Hepatocyte (in vitro differentiated cells): ENCODE results near the gene MBLAC1.

Source experiments
- CTCF ChIP-seq: fragments of 200-600 bp; sonication (generic); IDR thresholded peaks from 2 replicates; pipeline ENCODE4 v1.5.1; 2016; ENCODE audit warnings: antibody characterized with exemption, mild to moderate bottlenecking; ENCODE audit not compliant: poor library complexity
- EZH2 ChIP-seq: fragments of 200-600 bp; sonication (generic); IDR thresholded peaks from 2 replicates; pipeline ENCODE4 v1.6.1; 2016; ENCODE audit warnings: antibody characterized with exemption, mild to moderate bottlenecking, borderline replicate concordance
- EZH2phosphoT487 ChIP-seq: fragments of 200-600 bp; sonication (generic); IDR thresholded peaks from one replicate; pipeline ENCODE4 v1.6.1; 2018; ENCODE audit warnings: antibody characterized with exemption, mild to moderate bottlenecking, low read depth, moderate library complexity; ENCODE audit not compliant: unreplicated experiment, severe bottlenecking

DNA sequence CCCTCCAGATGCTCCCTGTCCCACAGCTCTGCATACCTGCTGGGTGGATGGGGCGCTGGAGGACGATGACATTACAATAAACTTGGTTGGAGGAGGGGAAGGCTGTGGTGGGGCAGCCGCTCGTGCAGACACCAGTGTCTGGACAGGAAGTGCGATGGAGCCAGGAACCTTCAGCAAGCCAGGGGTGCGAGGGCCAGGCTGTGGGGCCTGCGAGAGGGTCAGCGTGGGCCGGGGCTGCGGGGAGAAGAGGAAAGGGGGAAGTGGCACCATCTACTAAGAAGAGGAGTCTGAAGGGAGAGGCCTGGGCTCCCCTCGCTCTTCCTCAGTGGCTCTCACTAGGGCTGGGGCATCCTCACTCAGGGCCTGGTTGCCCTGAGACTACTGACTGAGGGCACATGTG lies 18.9 kb upstream of the MBLAC1 start:
- TF ChIP-seq EZH2 = no peak
- no peak for TF ChIP-seq CTCF
- no peak for TF ChIP-seq EZH2phosphoT487
